ENCODE results near the gene ZBTB1.
"Not testable (repeated sequence)": the region's sequence is repeated elsewhere in the genome, so short reads cannot be mapped to it uniquely, and the experiment has no call there.

Gene ZBTB1

DNA sequence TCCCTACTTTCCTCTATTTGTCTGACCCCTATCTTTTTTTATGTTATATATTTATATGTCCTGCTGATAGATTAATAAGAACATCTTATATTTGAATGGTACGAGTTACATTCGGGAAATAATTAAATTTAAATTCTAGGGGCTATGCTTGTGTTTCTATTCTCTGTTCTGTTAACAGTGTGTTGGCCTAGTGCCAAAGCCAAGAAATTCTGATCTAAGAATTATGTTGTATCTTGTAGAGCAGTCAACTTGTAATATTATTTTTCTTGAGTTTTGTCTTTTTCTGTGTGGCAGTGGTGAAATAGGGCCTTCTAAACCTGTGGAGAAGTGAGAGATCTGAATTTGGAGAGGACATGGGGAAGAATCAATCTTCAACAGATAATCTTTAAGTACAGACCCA is 27.0 kb downstream of the ZBTB1 start:
- DNase-seq (ENCODE audit: low read depth) = no peak

DNA sequence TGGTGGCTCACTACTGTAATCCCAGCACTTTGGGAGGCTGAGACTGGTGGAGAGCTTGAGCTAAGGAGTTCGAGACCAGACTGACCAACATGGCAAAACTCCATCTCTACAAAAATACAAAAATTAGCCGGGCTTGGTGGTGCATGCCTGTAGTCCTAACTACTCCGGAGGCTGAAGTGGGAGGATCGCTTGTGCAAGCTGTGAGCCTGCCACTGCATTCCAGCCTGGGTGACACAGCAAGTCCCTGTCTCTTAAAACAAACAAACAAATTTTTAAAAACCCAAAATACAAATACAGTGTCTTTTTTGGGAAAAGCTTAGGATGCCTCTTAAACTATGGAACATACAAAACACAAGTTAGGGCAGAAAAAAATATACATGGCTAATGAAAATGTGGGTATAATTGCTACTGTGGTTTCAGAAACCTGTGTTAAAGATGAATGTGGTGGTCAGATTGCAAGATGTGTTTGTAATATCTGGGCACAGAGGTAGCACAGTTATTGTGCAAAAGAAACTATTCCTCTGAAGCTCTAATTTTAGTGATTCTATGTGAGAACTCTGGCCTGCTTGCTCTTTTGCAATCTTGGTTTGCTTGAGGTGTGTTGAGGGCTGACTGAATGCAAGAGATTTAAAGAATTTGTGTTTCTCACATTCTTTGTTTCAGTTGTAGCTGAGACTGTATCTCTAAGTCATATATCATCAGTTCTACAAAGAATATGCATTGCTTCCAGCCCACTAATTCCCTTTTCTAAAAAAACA is 32.1 kb downstream of the ZBTB1 start:
- DNase-seq (ENCODE audit: low read depth) = no peak

DNA sequence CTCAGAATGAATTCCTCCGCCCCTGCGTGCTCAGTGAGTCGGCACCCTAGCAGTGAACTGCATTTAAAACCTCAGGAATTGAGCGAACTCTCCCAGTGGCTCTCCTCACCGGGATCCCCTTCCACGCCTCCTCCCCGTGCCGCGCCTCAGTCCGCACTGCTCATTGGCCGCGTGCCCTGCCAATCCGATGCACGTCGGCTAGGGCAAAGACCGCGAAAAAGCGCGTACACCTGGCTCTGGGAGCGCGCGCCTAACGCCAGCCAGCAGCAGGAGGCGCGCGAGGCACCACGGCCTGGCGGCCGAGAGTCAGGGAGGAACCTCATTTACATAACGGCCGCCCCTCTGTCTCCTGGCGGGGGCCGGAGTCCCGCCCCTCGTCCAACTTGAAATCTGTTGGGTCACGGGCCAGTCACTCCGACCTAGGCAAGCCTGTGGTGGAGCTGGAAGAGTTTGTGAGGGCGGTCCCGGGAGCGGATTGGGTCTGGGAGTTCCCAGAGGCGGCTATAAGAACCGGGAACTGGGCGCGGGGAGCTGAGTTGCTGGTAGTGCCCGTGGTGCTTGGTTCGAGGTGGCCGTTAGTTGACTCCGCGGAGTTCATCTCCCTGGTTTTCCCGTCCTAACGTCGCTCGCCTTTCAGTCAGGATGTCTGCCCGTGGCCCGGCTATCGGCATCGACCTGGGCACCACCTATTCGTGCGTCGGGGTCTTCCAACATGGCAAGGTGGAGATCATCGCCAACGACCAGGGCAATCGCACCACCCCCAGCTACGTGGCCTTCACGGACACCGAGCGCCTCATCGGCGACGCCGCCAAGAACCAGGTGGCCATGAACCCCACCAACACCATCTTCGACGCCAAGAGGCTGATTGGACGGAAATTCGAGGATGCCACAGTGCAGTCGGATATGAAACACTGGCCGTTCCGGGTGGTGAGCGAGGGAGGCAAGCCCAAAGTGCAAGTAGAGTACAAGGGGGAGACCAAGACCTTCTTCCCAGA is 35.9 kb downstream of the ZBTB1 start, which contains the start of gene HSPA2:
Gene HSPA2, plus strand, starts transcription at position 534 of the 995 bp plus-strand sequence. Its CDS starts 109 bp downstream, at position 643.
- DNase-seq (ENCODE audit: low read depth) = peak; percentile 83

DNA sequence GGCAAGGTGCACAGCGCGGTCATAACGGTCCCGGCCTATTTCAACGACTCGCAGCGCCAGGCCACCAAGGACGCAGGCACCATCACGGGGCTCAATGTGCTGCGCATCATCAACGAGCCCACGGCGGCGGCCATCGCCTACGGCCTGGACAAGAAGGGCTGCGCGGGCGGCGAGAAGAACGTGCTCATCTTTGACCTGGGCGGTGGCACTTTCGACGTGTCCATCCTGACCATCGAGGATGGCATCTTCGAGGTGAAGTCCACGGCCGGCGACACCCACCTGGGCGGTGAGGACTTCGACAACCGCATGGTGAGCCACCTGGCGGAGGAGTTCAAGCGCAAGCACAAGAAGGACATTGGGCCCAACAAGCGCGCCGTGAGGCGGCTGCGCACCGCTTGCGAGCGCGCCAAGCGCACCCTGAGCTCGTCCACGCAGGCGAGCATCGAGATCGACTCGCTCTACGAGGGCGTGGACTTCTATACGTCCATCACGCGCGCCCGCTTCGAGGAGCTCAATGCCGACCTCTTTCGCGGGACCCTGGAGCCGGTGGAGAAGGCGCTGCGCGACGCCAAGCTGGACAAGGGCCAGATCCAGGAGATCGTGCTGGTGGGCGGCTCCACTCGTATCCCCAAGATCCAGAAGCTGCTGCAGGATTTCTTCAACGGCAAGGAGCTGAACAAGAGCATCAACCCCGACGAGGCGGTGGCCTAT is 36.8 kb downstream of the ZBTB1 start:
- DNase-seq (ENCODE audit: low read depth) = no peak

DNA sequence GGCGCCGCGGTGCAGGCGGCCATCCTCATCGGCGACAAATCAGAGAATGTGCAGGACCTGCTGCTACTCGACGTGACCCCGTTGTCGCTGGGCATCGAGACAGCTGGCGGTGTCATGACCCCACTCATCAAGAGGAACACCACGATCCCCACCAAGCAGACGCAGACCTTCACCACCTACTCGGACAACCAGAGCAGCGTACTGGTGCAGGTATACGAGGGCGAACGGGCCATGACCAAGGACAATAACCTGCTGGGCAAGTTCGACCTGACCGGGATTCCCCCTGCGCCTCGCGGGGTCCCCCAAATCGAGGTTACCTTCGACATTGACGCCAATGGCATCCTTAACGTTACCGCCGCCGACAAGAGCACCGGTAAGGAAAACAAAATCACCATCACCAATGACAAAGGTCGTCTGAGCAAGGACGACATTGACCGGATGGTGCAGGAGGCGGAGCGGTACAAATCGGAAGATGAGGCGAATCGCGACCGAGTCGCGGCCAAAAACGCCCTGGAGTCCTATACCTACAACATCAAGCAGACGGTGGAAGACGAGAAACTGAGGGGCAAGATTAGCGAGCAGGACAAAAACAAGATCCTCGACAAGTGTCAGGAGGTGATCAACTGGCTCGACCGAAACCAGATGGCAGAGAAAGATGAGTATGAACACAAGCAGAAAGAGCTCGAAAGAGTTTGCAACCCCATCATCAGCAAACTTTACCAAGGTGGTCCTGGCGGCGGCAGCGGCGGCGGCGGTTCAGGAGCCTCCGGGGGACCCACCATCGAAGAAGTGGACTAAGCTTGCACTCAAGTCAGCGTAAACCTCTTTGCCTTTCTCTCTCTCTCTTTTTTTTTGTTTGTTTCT is 37.6 kb downstream of the ZBTB1 start:
- no peak for DNase-seq (ENCODE audit: low read depth)

DNA sequence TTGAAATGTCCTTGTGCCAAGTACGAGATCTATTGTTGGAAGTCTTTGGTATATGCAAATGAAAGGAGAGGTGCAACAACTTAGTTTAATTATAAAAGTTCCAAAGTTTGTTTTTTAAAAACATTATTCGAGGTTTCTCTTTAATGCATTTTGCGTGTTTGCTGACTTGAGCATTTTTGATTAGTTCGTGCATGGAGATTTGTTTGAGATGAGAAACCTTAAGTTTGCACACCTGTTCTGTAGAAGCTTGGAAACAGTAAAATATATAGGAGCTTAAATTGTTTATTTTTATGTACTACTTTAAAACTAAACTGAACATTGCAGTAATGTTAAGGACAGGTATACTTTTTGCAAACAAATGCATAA is 38.2 kb downstream of the ZBTB1 start:
- DNase-seq (ENCODE audit: low read depth) = no peak

DNA sequence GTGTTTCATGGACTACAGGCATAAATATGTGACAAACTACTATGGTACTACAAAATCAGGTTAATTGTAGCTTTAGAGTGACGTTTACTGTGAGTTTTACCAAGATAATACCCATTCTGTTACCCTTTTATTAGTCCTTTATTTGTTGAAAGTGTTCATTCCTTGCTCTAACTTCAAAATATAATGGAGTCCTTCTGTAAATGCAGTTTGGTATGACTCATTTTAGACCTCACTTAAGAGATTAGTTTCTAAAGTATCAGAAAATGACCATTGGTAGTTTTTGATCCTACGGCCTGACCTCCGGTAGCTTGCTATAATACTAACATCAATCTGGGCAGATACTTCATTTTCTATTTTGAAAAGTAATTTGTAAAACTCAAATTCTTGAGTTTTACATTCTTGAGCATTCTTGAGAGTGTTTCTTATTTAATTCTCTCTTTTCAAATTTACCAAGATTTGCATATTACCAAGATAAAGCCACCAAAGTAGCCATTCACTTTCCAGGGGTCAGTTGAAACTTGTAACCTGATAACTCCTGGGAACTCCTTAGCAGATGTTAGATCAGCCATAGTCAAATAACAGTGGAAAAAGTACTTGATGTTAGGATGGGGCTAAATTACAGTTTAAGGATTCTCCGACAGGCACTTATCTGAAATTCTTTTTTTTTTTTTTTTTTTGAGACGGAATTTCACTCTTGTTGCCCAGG is 40.2 kb downstream of the ZBTB1 start:
- DNase-seq (ENCODE audit: low read depth) = no peak

DNA sequence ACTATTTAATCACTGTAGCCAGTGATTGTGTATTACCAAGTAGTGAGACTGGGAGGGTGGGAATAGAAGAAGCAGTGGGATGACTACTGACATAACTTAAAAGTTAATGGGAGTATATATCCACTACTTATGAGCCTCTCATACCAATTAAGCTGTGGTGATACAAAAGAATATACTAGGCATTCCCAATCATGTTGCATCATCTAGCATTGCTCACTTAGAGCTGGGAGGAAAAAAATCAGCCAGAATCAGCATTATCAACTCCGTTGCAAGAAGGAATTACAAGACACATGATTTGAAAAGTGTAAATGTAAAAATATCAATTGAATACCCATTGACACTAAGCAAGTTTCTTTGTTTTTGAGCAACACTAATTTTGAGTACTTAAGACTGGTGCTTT is 44.4 kb downstream of the ZBTB1 start:
- no peak for DNase-seq (ENCODE audit: low read depth)

DNA sequence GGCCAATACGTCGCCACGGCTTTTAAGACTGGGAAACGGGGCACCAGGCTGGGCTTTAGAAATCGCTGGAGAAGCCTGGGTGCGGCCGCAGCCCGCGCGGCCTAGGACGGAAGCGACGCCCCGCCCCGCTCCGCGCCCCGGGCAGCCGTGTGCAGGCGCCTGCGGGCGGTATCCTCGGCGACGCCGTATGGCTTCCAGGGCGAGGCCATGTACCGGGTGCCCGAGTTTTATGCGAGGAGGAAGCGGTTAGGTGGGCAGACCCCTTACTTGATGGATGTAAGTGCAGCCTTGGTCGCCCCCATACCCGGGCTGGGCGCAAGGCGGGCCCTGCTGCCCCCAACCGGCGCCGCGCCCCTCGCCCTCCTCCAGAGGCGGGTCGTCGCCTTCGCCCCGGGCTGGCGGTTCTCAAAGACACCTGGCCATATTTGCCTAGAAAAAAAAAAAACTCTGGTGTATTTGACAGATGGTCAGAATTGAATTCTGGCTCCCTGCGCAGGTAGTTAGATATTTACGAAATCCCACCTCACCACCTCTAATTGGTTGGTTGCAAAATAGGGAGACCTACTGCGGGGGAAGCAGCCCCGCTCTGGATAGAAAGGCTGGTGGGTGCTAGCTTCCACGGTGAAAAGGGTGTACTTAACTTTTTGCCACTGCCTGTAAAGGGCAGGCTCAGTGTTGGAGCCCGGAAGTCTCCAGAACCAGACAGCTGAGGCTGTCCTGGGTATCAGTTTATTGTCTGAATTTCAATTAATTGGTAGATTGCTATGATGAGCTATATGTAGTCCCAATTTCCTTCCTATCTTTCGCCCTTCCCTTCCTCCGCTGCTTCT is 45.4 kb downstream of the ZBTB1 start, which contains the start of gene PPP1R36:
Gene PPP1R36, plus strand, starts transcription at position 171 of the 830 bp plus-strand sequence. Its CDS starts 37 bp downstream, at position 208.
- DNase-seq (ENCODE audit: low read depth) = no peak

DNA sequence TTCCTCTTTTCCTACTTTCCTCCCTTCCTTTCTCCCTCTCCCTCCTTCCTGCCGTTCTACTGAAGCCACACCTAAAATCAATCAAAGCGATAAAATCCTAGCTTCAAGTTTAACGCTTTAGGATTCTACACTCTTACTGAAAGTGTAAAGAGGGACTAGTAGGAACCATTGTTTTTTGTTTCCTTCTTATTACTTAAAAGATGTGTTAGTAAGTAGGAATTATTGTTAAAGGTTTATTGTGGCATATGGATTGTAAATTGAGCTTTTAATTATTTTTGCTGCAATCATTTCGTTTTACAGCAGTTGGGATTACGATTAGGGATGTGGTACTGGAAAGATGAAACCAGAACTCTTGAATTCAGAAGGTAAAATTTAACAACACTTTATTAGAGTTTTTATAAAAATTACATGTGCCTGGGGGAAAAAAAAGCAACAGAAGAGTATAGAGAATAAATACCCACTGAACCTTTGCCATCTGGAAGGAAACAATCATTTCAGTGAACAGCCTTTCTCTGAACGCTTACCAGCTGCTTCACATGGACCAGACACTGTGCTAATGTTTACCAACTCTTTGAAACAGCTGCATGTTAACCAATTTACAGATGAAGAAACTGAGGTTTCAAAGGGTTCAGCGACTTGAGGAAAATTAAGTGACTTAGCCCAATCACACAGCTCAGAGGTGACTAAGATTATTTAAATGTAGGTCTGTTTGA is 46.2 kb downstream of the ZBTB1 start:
- DNase-seq (ENCODE audit: low read depth) = no peak

DNA sequence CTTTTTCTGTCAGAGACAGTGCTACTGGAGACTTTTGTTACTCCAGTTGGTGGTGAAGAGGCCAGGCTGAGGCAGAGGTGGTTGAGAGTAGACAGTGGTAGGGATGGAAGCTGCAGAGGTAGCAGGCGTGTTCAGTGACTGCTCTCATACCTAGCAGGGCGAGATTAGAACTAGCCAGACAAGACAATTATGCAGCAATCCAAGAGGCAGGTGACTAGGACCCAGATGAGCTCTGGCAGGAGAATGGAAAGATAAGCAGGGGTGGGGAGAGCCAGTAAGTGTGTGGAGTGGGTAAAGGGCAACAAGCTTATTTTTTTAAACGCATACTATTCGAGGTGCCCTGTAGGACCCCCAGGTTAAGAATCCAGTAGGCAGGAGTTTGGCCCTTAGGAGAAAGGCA is 50.0 kb downstream of the ZBTB1 start:
- no peak for DNase-seq (ENCODE audit: low read depth)

DNA sequence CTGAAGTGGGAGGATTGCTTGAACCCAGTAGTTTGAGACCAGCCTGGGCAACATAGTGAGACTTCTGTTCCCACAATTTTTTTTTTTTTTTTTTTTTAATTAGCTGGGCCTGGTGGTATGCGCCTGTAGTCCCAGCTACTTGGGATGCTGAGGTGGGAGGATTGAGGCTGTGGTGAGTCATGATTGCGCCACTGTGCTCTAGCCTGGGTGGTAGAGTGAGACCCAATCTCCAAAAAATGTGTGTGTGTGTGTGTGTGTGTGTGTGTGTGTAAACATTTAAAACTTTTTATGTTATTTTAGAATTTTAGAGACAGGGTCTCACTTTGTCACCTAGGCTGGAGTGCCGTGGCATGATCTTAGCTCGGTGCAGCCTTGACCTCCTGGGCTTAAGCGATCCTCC is 52.0 kb downstream of the ZBTB1 start:
- no peak for DNase-seq (ENCODE audit: low read depth)

DNA sequence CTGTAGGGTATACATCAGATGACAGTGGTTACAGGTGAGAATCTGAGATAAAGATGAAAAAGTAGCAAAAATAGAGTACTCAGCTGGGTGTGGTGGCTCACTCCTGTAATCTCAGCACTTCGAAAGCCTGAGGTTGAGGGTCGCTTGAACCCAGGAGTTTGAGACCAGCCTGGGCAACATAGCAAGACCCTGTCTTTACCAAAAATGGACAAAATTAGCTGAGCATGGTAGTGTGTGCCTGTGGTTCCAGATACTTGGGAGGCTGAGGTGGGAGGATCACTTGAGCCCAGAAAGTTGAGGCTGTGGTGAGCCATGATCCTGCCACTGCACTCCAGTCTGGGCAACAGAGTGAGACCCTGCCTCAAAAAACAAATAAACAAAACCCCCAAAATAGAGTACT is 53.6 kb downstream of the ZBTB1 start:
- DNase-seq (ENCODE audit: low read depth) = not testable (repeated sequence)

DNA sequence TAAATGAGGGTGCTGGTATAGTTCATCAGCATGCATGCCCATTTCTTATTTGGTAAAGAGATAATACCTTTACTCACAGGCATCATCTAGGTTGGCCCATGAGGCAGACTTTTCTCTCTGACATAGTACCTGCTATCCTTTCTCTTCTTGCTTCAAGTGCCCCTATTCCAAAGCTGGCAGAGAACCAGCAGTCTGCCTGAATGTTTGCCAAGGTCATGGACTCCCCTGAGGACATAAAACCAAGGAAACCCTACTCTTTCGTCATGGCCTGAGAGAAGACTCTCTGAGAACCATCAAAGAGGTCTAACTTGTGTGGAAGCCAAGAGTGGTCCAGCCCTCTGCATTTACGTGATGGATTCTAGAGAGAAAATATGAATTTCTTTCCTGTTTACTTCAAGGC is 57.1 kb downstream of the ZBTB1 start:
- no peak for DNase-seq (ENCODE audit: low read depth)

DNA sequence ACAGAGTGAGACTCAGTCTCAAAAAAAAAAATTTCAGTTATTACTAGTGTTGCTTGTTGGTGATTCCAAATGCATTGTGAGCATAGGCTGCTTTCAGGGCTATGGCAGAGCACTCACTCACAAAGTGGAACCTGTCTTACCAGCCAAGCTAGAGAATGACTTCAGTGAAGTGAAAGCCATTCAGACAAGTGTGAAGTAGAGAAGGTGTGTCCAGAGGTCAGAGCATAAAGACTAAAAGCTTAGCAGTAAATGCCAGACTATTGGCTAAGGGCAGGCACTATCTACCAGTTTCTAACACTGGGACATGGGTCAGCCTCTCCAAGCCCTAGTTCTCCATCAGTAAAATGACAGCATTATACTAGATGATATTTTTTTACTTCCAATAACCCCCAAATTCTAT is 57.9 kb downstream of the ZBTB1 start:
- DNase-seq (ENCODE audit: low read depth) = no peak

DNA sequence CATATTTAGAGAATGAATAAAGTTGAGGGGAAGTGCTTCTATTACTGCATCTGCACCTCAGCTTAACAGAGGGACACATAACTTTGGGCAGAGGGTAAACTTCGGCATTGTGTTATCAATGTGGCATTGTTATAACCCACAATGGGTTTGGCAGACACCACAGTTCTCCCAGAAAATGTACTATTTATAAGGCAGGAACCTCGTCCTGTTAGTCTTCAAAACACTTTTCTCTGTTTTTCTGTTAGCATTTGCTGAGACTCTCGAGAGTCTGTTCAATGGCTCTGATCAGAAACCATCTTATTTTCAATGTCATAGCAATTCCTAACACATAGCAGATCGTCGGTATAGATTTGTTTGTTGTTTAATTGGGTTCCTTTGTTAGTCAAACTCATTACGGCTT is 59.1 kb downstream of the ZBTB1 start:
- DNase-seq (ENCODE audit: low read depth) = no peak

DNA sequence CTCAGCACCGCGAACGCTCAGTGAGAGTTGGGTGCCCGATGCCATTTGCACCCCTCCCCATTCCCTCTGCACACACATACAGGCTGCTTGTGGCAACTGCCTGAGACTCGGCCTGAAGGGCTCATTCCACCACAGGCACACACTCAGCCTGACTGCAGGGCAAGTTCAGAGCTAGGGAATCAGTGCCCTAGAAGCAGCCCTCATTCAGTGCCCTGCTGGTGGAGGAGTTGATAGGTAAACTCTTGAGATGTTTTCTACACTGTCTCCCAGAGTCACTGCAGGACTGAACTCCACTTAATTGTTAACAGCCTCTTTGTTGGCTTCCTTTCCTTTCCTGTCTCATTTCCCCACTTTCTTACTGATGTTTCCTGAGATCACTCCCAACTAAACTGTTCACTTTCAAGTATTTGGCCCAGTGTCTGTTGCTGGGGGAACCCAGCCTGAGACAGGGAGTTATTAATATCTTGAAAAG is 62.1 kb downstream of the ZBTB1 start:
- no peak for DNase-seq (ENCODE audit: low read depth)

DNA sequence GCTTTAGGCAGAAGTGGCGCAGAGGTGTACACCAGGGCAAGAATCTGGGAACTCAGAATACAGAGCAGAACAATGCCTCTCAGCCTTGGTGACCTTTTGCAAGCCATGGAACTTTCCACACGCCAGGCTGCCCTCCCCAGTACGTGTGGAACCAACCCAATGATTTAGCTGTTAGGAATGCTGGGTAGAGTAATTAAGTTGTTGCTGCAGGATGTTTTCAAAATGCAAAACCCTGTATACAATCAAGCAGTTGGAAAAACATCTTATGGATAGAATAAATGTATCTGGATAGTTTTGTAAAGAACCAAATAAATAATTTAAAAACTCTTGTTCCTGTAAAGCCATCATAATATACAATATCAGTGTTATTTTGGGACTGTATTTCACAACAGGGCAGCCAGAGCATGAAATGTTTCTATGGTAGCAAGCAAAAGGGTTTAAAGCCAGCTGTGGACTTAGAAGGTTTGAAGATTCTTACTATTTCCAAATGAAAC is 64.6 kb downstream of the ZBTB1 start:
- no peak for DNase-seq (ENCODE audit: low read depth)

DNA sequence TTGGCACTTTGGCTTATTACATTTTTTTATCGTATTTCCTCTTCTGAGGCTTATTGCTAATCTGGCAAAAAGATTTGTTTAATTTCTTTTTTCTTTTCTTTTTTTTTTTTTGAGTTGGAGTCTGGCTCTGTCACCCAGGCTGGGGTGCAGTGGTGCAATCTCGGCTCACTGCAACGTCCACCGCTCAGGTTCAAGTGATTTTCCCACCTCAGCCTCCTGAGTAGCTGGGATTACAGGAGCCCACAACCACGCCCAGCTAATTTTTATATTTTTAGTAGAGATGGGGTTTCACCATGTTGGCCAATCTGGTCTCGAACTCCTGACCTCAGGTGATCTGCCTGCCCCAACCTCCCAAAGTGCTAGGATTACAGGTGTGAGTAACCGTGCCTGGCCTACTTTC is 65.1 kb downstream of the ZBTB1 start:
- DNase-seq (ENCODE audit: low read depth) = not testable (repeated sequence)
